Coronary artery (tissue), 2 donors: Measurements from ENCODE around the gene LSM4.

Experiments used
- DNase-seq: peaks from one replicate; pipeline ENCODE4 v3.0.0-alpha.2; 2017; ENCODE audit warnings: low spot score
- H3K27ac ChIP-seq, 2 donors: fragments of 200-600 bp; sonication (generic); one replicate each; pipeline ENCODE4 v1.5.1; 2016 to 2019
- H3K4me3 ChIP-seq: fragments of 200-600 bp; sonication (generic); 2 replicates; pipeline ENCODE4 v1.5.1; 2016; ENCODE audit warnings: mild to moderate bottlenecking, moderate library complexity
- CTCF ChIP-seq: fragments of 200-600 bp; sonication (generic); IDR thresholded peaks from one replicate; pipeline ENCODE4 v1.5.1; 2019; ENCODE audit warnings: antibody characterized with exemption

The LSM4 gene

GRCh38 chr19:18298601-18299000 is 24.3 kb downstream of the LSM4 start:
- DNase-seq, result no peak
- peak overlapping the region in 1 of 2 donors; percentile 3 for H3K27ac ChIP-seq
- TF ChIP-seq CTCF, result no peak
- H3K4me3 ChIP-seq, result no peak overlapping the region

- no peak for DNase-seq
- no peak for TF ChIP-seq CTCF
- peak overlapping the region in 1 of 2 donors; percentile 30 for H3K27ac ChIP-seq
Measured at GRCh38 chr19:18297308-18297707, 25.6 kb downstream of the LSM4 start.

GRCh38 chr19:18295034-18295451 is 27.8 kb downstream of the LSM4 start:
- no peak for TF ChIP-seq CTCF
- no peak overlapping the region for H3K27ac ChIP-seq
- DNase-seq, result no peak
- H3K4me3 ChIP-seq, result no peak overlapping the region

More at GRCh38 chr19:18297308-18297707, 25.6 kb downstream of the LSM4 start:
- no peak overlapping the region for H3K4me3 ChIP-seq

GRCh38 chr19:18294467-18294864 is 28.4 kb downstream of the LSM4 start:
- H3K27ac ChIP-seq, result peak overlapping the region; percentile 97 to 100
- DNase-seq, result no peak
- no peak for TF ChIP-seq CTCF
- H3K4me3 ChIP-seq, result no peak overlapping the region

- DNase-seq, result no peak
- H3K4me3 ChIP-seq, result peak overlapping the region; percentile 81
- no peak for TF ChIP-seq CTCF
- peak overlapping the region; percentile 97 to 100 for H3K27ac ChIP-seq
Measured at GRCh38 chr19:18293642-18294466, 29.0 kb downstream of the LSM4 start.

- peak overlapping the region; percentile 97 to 100 for H3K27ac ChIP-seq
- no peak for TF ChIP-seq CTCF
- peak; percentile 89 for DNase-seq
- peak overlapping the region; percentile 81 for H3K4me3 ChIP-seq
Measured at GRCh38 chr19:18292810-18293641, 29.9 kb downstream of the LSM4 start.
